ENCODE measurements around the gene SLC25A21.

The SLC25A21 gene

DNA sequence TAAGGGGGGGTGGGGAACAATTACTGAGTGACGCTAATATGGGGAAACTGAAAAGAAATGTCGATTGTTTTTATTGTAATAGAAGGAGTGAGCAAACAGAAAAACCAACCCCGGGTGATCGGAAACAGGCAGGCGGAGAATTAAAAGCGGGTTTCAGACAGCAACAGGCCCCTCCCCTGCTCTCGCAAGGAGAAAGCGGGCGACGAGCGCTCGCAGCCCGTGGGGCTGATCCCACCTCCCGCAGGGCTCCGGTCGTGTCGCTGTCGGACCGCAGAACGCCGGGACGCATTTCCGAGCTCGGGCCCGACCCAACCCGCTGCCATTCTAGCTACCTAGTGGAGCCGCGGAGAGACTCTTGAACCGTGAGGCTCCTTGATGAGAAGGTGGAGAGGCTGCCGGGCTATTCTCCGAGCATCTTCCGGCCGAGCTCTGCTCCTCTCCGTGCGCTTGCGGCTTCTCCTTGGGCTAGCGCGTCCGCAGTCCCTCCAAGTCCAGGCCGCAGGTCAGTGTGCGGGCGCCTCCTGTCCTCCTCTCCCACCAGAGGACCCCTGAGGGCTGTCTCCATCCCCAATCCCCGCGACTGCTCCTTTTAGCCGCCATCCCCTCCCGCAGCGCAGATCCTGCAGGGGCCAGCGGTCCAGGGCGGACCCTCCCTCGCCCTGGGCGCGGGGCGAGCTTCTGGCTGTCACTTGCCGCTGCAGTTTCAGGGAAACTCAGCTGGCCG is 514.8 kb downstream of the SLC25A21 start:
- DNase-seq, result peak; percentile 53

GRCh38 chr14:36656687-36657398 is 515.6 kb downstream of the SLC25A21 start:
- DNase-seq, result no peak

- peak; percentile 69 for DNase-seq
Observed at GRCh38 chr14:36655963-36656686, 516.3 kb downstream of the SLC25A21 start.

- DNase-seq, result no peak
Observed at GRCh38 chr14:36655571-36655962, 516.8 kb downstream of the SLC25A21 start.

- no peak for DNase-seq
Observed at GRCh38 chr14:36654794-36655381, 517.5 kb downstream of the SLC25A21 start.

DNA sequence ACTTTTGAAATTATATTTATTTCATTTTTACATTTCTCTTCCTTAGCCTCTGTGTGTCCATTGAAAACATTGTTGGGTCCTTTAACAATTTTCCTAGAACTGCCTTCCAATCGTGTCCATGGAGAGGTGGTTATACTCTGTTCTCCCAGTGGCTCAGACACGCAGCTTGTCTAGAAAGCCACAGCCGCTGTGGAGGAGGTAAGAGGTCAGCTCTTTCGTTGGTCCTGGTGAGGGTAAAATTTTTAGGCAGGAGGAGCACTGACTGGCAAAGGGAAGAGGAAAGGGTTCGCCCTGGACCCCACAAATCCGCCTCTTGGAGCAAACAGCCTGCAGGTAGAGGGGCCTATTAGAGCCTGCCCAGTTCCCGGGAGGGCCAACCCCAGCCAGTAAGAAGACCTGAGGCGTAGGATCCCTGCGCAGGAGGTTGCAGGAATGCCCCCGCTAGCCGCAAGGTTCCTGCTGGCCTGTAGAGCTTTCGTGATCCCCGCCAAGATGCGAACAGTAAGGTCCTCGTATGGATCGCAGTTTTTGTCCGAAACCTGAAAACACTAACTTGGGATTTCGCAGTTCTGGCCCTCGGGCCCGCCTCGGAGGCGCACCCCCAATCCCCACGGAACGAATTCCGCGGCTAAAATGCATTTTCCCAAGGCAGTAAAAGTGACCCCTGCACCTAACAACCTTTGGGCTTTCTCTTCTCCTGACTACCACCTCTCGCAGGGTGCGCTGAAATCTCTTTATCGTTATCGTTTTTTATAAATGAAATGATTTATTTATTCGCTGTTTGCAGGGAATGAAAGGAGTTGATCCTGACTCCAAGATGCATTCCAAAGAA is 518.2 kb downstream of the SLC25A21 start:
- DNase-seq, result no peak

- DNase-seq, result no peak
Observed at GRCh38 chr14:36653413-36653812, 519.0 kb downstream of the SLC25A21 start.

DNA sequence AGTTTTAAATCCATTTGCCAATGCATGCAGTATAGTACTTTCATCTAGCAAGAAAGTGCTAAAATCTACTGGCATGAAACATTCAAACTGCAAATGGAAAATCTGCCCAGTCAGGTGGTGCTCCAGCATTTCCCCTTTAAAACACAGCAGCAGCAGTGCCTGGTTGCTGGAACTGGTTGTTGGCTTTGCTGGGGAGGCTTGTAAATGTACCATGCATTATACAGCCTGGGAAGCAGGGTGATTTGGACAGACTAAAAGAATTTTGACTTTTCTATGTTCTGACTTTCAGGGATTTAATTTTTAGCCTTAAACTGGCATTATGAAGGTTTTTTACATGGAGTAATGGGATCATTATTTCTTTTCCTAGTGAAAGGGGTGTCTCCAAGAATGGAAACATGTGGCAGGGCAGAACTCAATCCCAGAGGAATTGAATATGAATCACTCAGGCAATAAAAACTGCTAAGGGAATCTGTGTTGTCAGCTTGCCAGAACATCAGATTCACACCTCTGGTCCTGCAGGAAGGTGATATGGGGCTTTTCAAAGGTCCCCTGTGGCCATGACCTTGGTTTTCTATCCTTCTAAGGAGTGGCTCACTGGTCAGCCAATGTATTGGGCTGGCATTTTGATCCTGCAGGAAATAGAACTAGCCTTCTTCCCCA is 519.7 kb downstream of the SLC25A21 start:
- no peak for DNase-seq

- no peak for DNase-seq
Observed at GRCh38 chr14:36649872-36650650, 522.3 kb downstream of the SLC25A21 start.

- no peak for DNase-seq
Observed at GRCh38 chr14:36647824-36648753, 524.3 kb downstream of the SLC25A21 start.

DNA sequence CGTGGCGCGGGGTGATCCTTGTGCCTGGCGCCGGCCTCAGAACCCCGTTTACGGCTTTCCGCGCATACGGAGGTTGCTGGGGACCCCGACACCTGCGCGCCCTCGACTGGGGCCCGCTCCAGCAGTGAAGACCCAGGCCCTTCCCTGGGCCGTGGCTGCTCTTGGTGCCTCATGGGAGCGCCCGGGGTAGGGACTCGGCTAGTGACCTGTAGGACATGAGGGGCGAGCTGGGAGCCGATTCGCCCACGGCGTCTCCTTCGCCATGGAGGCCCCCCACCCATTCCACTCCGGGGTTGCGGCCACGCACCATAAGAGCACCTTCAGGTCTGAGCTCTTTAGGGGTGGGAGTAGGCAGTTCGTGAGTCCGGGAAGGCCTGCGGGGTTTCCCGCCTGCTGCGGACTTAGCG is 525.0 kb downstream of the SLC25A21 start:
- DNase-seq, result no peak

- no peak for DNase-seq
Observed at GRCh38 chr14:36646664-36647416, 525.6 kb downstream of the SLC25A21 start.

- DNase-seq, result no peak
Observed at GRCh38 chr14:36633580-36633979, 538.8 kb downstream of the SLC25A21 start.
